Epithelial cell of prostate (primary cell): ENCODE data around the gene HIVEP2.

Experiments used
- DNase-seq: peaks from one replicate; pipeline ENCODE4 v3.0.0-alpha.2; 2011; ENCODE audit warnings: low read depth, low spot score
- H3K27ac ChIP-seq: fragments of 450-650 bp; 2 replicates; pipeline ENCODE4 v1.5.1; 2017; ENCODE audit warnings: mild to moderate bottlenecking

The HIVEP2 gene

GRCh38 chr6:142927271-142927580 is 17.8 kb downstream of the HIVEP2 start:
- peak overlapping the region; percentile 47 for H3K27ac ChIP-seq

GRCh38 chr6:142926494-142927270 is 18.3 kb downstream of the HIVEP2 start:
- H3K27ac ChIP-seq, result peak overlapping the region; percentile 47
- DNase-seq, result no peak

More at GRCh38 chr6:142927271-142927580, 17.8 kb downstream of the HIVEP2 start:
- no peak for DNase-seq

DNA sequence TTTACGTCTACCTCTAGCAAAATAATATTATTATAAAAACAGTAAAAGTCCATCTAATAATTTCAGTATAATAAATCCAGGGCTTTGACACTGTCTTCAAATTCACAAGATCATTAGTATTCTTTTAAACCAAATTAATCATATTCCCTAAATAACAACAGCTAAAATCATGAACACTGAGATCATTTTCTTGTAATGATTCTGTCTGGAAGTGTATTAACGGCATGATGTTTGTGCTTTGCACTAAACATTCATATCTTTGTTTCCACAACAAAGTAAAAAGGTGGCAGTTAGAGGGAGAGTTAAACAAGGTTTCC is 18.8 kb downstream of the HIVEP2 start:
- no peak for DNase-seq
- peak overlapping the region; percentile 47 for H3K27ac ChIP-seq

DNA sequence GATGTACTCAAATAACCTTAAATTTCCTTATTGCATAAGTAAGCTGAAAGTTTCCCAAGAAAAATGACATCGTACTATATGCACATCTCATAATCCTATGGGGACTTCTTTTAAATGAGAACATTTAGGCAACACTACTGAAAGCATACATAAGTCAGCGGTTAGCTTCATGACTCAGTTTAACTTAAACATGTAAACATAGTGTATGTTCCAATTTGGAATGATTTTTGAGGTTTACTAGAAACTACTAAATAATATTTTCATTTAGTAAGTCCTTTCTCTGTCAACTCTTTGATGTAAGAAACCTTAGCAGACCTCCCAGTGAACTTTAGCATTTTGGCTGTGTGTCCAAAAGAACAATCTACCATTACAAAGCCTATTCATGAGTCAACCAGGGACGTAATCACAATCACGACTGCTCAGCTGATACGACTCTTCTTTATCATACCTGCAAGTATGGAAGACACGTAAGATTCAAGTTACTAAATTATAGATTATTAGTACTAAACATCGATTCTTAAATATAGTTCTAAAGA is 19.3 kb downstream of the HIVEP2 start:
- no peak for DNase-seq
- no peak overlapping the region for H3K27ac ChIP-seq

DNA sequence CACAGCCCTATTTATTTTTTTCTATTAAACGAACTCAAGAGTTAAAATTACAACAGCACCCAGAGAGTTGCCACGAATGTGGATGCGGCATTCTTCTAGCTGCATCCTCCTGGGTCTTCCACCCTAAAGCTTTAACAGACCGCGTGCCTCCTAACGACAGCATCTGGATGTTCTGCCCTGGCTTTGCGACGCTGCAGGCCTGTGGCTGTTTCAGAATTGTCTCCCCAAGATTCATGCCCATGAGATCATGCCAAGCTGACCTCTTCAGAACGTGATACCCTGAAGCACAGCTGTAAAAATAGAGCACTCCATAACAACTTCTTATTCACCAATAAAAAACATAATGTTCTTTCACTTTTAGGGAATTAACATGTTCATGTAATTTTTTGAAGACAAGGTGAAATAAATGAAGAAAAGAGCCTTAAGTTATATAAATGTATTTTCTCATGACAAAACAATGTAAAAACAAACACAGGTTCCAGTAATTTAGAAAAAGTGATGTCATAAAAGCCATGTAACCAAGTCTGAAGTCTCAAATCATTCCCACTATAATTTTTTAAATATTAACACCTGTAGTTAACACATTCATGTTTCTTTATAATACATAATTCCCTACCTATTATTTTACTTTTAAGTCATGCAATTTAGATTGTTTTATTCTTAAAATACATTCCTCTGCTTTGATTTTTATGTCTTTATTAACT is 26.5 kb downstream of the HIVEP2 start:
- DNase-seq, result no peak
- H3K27ac ChIP-seq, result no peak overlapping the region

DNA sequence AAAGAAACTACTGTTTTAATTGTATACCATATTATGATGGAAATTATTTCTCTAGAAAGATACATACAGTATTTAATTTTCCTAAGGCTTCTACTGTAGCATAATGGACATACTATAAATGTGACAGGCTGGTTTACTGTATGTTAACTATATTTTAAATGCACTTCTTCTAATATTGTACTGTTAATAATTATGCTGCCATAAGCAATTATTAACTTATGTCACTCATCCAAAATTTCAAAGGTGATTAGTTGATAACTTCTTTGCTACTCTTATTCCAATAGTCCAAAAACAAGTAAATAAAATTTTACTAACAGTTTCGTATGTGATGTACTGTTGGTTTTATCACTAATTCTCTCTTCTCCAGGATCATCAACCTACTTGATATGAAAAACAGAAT is 28.1 kb downstream of the HIVEP2 start:
- no peak overlapping the region for H3K27ac ChIP-seq
- no peak for DNase-seq

- no peak overlapping the region for H3K27ac ChIP-seq
- DNase-seq, result no peak
Measured at GRCh38 chr6:142914937-142915697, 29.9 kb downstream of the HIVEP2 start.

DNA sequence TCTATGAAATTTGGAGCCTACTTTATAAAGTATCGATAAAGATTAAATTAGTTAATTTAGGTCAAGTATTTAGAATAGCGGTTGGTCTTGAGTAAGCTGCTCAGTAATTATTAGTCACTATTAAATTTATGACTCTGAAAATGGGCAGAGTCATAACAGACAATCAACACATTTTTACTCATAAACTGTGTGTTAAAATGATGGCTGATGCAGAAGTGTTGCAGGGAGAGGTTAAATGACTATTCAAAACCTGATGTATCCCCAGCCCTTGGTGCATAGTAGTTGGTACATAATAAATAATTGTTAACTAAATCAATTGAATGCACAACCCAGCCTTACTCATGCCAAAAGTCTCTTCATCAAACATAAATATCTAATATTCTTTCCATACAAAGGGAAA is 30.6 kb downstream of the HIVEP2 start:
- no peak for DNase-seq

DNA sequence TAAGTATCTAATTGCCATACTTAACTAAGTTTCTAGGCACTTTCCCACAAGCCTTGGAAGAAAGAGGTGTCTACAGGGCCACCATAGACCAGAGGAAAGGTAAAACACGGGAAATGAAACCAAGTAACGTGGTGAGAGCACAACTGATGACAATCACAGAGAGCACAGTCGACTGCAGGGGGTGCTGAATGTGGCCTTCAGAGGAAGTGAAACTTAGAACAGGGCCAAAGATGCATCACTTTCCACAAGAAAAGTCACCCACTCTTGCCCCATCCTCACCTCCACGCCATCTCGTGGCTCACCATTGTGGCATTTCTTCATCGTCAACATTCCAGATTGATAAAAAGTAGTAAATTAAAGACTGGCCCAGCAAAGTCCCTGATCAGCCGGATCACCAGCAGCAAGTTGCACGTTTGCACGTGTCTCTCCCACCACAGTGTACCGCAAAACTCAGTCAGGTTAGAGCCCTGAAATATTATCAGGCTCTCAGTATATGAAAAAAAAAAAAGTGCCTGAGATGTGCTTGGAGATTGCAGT is 31.4 kb downstream of the HIVEP2 start:
- H3K27ac ChIP-seq, result no peak overlapping the region
- no peak for DNase-seq

More for the DNA sequence above, 30.6 kb downstream of the HIVEP2 start:
- H3K27ac ChIP-seq, result no peak overlapping the region

DNA sequence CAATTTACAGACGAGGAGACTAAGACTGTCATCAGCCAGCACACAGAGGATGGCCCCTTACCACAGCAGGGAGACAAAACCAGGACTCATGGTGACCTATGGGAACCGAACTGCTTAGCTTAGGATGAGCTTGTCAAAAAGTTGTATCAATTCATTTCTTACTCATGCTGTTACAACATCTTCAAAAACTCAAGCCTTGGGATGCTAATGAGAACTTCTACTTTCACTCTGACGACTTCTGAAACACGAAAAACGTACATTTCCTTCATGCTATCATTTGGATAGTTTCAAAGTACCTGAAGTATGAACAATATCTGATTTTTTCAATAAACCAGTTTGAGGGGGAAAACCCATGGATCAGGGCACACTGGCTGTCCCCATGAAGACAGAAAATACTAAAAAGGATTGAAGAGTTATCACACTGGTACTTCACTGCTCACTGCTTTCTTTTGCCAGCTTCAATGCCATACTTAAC is 31.9 kb downstream of the HIVEP2 start:
- DNase-seq, result no peak
- no peak overlapping the region for H3K27ac ChIP-seq

DNA sequence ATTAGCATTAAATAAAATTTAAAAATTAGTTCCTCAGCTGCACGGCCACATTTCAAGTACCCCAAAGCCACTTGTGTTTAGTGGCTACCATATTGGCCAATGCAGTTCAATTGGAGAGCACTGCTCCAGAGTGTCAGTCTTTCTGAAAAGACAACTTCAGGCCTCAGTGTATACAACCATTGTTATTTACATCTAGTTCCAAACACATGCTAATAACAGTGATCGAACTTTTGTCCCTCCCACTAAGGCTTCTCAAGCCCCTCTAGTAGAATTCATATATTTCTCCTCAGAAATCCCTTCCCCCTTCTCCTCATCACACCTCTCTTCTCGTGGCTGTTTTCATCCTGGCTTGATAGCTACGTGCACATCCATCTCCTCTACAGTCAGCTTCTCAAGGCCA is 32.9 kb downstream of the HIVEP2 start:
- DNase-seq, result no peak
- H3K27ac ChIP-seq, result no peak overlapping the region

GRCh38 chr6:142911430-142911829 is 33.5 kb downstream of the HIVEP2 start:
- no peak overlapping the region for H3K27ac ChIP-seq
- no peak for DNase-seq

DNA sequence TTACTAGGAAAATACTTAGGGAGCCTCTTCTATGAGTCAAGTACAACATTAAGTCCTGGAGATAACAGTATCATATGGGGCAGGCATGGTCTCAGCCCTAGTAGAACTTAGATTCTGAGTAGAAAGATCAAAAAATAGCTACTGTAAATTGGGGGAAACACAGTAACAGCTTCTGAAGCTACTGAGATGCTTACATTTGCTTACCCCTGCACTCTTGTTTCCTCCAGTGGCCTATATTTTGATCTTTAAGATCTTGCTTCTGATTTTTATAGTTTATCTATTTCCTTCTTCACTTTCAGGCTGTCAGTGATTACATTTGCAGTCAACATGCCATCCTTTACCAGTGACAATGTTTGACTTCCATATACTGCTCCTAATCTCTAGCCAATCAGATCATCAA is 35.3 kb downstream of the HIVEP2 start:
- no peak overlapping the region for H3K27ac ChIP-seq
- no peak for DNase-seq

DNA sequence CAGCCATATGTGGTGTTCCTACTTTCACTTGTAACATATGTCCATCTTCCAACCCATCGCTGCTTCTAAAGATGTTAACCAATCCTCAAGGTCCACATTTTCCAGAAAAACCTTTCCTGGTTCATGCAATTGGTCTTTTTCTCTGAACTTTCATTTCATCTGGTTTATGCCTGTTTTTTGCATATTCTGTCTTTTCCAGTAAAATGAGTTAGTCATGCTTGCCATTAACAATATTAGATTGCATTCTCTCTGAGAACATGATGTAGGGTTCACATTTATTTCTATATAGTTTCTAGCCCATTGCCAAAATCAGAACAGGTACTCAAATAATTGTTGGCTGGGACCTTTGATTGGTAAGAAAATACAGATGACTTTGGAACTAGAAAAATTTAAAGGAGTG is 36.7 kb downstream of the HIVEP2 start:
- H3K27ac ChIP-seq, result no peak overlapping the region
- DNase-seq, result no peak

DNA sequence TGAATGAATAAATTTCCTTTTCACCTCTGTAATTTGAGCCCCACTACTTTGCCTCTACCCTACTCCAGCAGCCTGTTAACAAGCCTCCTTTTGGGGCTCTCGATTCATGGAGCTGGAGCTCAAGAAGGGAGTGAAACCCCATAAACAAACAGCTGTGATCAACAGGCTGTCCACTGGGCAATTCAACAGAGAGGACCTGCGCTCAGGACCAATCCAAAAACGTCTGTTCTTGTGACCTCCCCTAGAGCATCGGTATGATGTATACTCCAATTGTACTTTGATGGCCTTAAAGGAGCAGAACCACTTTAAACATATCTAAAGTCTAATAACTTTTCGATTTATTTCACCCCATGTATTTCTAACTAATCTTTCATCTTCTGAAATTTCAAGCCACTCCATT is 37.4 kb downstream of the HIVEP2 start:
- H3K27ac ChIP-seq, result no peak overlapping the region
- DNase-seq, result no peak

- no peak for DNase-seq
- no peak overlapping the region for H3K27ac ChIP-seq
Measured at GRCh38 chr6:142906945-142907470, 38.0 kb downstream of the HIVEP2 start.

DNA sequence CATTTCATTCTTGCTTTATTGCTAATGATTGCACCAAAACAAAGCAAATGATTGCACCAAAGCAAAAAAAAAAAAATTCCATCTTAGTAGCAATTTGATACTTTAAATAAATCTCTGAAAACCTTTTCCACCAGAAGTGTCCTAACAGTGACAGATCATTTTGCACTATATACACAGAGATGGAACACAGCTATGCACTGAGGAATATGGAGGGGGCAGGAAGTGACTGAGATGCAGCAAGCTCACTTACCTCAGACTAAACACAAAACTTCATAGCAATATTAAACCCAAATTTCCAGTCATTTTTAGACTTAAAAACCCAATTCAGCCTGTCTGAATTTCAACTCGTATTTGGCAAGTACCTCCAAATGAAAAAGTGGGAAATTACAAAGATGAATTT is 41.2 kb downstream of the HIVEP2 start:
- no peak for DNase-seq
- H3K27ac ChIP-seq, result peak overlapping the region; percentile 94

GRCh38 chr6:142902636-142903053 is 42.3 kb downstream of the HIVEP2 start:
- H3K27ac ChIP-seq, result peak overlapping the region; percentile 94
- peak; percentile 87 for DNase-seq

DNA sequence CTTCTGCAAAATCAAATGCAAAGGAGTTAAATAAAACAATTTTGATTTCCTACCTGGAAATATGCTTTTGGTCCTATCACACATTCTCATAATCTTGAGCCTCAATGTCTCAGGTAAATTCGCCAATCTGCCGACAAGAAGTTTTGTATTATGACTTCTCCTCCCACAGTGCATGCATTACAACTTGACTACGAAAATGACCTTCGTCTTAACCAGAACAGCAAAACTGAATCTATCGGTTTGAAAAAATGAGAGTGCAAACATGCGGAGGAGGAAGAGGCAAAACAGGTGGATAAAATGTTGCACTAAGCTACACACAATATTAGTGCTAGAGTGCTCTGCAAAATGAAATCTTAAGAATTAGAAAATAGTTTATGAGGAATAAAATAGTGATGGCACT is 43.4 kb downstream of the HIVEP2 start:
- no peak for DNase-seq
- H3K27ac ChIP-seq, result no peak overlapping the region

DNA sequence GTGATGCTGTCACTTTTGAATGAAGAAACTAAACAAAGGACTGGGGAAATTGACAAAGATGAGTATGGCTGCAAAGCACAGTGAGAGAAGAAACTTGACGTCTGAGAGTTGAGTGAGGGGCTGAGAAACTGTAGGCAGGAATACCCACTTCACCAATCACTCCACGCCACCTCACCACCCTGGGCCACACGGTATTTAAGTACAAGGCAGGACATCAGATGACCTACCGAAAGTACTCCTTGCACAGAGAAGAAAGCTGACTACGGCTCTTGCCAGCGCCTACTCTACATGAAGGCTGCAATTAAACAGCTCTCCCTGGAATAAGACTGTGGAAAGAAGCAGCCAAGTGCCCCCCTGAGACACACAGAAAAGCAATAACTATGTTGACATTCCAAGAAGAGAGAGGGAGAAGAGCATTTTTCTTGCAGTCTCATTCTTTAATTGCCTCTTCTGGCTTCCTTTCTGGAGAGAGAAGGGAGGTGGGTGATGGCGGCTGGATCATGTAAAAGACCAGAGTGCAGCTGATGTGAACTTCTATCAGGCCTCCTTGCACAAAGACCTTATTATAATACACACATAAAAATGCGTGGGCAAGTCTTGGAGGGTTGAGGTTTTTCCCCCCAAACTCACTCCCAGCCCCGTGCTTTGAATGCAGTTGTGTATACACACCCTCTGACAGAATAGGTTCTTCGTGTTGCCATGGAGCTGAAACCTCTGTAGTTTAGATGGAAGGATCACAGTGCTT is 44.6 kb downstream of the HIVEP2 start:
- DNase-seq, result no peak
- no peak overlapping the region for H3K27ac ChIP-seq
